NCI-H748 treated with DMSO at 0.1 percent for 48 hours (cell line): ENCODE measurements around the gene UGT2B15.
"Not testable (repeated sequence)": the region's sequence is repeated elsewhere in the genome, so short reads cannot be mapped to it uniquely, and the experiment has no call there.

Source experiments
- DNase-seq: peaks from one replicate; lab custom pipeline; 2025; lab: John Stamatoyannopoulos, UW

The UGT2B15 gene

DNA sequence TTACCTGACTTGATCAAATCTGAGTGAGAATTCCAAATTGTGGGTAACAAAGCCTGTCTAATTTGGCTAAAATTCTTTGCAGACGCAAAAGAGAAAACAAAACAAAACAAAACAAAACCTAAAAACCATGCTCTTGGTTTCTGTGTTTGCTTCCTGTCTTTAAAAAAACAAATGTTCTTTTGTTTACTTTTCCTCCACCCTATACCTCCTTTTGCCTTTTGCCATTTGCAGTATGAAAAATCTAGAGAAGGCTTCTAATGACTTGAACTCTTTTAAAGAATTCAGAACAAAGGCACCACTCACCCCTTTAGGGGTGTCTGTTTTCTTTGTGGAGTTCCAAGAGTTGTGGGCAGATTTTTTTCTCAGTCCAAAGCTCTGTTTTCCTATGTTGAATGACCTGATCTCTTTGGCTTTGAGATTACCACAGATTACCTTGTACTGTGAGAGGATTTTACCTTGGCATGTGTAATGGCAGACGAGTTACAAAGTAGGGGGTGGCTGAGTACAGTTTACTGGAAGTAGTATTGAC, 13.9 kb downstream of the UGT2B15 start:
- not testable (repeated sequence) for DNase-seq

DNA sequence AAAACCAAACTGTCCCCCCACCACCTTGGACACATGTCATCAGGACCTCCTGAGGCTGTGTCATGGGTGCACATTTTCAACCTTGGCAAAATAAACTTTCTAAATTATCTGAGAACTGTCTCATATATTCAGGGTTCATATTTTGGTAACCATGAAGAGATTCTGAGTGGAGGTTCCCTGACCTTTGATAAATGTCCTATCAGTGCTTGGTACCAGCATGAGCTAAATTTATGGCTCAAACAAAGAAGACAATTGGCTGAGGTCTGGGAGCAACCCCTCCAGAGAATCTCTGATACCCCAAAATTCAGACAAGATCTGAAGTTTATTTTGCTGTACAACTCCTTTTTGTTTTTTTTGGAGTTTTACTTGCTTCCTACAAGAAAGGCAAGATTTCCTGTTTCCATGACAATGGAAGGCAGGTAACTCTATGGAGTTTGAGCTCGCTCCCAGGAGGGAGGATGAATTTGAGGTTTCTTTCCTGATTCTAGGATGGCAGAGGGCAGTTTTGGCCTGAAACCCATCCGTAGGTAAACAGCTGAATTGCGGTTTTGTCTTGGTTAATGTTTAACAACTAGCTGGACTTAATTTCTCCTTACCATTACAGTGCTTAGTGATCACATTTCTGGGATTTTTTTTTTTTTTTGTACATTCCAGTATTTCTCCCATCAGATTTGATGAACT, 14.5 kb downstream of the UGT2B15 start:
- no peak for DNase-seq

DNA sequence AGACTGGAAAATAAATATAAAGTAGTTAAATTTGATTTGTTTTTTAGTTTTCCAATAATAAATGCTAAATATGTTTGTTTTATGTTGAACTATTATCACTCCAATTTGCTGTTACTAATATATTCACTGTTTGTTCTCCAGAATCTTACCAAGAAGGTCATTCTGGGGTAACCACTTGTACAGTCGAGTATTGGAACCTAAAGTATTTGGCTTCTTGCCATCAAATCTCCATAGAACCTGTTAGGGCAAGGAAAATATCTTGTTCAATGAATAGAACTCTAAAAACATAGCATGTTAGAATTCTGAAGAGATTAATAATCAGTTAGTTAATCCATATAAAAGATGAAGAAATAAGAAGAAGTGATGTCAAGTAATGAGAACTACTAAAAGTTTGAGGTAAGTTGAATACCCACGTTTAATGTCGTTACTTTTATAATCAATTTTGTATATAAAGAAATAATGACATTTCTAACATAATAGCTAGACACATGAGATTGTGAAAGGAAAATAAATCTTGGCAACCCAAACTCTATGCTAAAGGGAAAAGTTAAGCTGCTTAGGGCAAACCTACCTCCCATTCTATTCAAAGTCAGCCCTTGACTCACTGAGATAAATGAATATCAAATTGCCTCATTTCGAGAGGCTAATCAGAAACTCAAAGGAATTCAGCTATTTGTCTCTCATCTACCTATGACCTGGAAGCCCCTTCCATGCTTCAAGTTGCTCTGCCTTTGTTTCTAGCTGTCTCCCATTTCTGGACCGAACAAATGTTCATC, 15.3 kb downstream of the UGT2B15 start:
- no peak for DNase-seq

DNA sequence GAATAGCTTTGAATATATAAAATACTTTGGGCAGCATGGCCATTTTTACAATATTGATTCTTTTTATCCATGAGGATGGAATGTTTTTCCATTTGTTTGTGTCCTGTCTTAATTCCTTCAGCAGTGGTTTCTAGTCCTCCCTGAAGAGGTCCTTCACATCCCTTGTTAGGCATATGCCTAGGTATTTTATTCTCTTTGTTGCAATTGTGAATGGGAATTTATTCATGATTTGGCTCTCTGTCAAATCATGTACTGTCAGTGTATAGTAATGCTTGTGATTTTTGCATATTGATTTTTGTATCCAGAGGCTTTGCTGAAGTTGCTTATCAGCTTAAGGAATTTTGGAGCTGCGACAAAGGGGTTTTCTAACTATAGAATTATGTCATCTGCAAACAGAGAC, 18.5 kb downstream of the UGT2B15 start:
- no peak for DNase-seq

DNA sequence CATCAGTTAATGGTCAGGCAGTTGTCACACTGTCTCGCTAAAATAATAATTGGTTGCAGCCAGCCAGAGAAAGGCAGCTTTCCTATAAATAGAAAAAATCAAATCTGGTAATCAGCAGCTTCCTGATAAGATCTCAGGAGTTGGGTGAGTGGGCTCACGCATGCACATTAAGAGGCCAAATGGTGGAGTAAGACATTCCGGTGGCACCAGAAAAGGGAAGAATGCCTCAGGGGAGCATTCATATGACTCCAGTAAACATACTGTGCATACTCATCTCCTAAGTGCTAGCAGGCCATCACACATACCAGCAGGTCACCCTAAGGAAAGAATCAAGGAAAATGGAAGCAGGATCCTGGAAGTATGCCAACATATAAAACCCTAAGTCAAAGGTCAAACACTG, 40.1 kb downstream of the UGT2B15 start:
- no peak for DNase-seq

DNA sequence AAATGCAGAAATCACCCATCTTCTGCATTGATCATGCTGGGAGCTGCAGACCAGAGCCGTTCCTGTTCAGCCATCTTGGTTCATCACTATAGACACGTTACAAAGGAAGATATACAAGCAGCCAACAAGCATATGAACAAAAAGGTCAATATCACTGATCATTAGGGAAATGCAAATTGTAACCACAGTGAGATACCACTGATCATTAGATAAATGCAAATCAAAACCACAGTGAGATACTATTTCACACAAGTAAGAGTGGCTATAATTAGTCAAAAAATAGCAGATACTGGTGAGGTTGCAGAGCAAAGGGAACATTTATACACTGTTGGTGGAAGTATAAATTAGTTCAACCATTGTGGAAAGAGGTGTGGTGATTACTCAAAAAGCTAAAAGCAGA, 47.7 kb downstream of the UGT2B15 start:
- DNase-seq: not testable (repeated sequence)

DNA sequence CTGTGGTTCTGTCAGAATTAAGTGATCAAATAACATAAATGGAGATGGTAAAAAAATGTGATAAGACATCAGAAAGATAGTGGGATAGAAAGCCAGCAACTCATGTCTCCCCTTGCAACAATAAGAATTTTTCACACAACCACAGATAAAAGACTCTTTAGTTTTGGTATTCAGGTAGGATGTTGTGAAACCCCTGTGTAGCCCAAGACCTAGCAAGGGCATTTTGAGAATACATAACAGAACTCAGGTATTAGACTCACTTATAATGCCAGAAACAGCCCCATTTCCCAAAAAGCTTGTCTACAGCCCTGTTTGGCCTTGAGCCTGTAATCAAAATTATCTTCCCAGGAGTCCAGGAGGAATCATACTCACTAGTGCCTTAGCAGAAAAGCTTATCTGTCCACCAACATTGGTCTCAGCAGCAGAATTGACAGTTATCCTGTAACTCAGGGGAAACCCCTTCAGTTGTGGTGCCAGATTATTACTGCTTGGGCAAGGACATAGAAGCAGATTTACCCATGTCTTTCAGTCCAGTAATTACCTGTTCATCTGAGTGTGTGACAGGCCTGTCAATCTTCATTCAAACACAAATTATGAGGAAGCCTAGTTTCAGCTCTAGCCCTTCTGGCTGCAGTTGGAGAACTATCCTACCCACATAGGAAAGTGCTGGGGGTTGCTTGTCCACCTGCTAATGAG, 53.3 kb downstream of the UGT2B15 start:
- no peak for DNase-seq

DNA sequence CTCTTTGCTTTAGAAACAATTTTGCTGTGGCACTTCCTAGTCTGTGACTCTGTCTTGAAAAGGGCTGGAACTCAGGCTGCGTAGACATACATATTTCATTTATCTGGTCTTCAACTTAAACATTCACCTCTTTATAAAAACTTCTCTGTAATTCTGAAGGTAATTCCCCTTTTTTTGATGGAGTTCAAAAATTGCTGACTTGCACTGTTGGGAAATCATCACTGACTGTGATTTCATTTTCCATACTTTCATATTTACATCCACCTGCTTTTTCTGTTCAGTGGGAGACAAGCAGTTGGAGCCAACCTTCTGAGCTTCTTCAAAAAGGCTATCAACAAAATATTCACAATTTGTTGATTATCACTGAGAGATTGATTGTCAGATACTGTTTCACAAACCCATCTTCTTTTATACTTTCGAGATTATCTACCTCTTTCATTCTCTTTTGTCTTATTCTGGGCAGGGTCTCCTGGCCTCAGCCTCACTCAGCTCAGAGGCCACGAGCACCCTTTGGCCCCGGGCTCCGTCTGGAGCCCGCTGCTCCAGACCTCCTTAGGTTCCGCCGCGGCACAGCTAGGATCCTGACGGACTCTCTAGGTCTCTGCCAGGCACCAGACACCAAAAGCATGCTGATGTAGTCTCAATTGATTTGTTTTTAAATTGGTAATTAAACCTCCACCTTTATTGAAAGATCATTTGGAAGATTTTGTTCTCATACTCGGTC, 54.6 kb downstream of the UGT2B15 start:
- DNase-seq: no peak

DNA sequence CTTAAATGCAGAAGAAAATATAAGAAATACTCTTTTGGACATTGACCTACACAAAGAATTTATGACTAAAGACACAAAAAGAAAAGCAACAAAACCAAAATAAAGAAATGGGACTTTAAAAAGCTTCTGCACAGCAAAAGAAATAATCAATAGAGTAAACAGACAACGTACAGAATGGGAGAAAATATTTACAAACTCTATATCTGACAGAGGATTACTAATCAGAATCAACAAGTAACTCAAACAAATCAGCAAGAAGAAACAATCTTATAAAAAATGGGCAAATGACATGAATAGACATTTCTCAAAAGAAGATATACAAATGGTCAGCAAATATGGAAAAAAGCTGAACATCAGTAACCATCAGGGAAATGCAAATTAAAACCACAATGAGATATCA, 56.7 kb downstream of the UGT2B15 start:
- DNase-seq: no peak

DNA sequence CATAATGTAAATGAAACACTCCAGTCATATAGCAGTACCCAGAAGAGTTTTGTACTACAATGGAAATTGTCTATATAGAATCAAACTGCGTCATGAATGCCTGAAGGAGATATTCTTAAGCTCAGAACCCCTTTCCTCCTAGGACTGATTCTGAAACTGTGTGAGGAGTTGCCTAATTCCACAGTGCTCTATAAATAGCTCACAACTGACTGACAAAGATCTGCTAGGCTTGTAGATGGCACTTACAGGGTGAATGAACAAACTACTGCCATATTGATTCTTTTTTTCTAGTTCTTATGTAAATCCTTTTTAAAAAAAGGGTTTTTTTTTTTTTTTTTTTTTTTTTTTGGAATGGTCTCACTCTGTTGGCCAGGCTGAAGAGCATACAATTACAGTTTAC, 64.2 kb downstream of the UGT2B15 start:
- DNase-seq: no peak

DNA sequence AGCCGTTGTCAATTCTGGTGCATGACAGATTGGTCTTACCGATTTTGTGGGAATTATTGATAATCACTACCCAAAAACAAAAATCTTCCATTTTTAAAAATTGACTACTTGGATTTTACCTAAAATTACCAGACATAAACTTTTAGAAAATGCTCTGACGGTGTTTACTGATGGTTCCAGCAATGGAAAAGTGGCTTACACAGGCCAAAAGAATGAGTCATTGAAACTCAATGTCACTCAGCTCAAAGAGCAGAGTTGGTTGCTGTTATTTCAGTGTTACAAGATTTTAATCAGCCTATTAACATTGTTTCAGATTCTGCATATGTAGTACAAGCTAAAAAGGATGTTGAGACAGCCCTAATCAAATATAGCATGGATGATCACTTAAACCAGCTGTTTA, 71.3 kb downstream of the UGT2B15 start:
- DNase-seq: no peak

DNA sequence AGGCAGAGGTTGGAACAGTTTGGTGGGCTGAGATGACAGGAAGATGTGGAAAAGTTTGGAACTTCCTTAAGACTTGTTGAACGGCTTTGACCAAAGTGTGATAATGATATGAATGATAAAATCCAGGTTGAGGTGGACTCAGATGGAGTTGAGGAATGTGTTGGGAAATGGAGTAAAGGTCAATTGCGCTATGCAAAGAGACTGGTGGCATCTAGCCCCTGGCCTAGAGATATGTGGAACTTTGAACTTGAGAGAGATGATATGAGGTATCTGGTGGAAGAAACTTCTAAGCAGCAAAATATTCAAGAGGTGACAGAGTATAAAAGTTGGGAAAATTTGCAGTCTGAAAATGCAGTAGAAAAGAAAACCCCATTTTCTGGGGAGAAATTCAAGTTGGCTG, 73.0 kb downstream of the UGT2B15 start:
- no peak for DNase-seq
